Measurements from ENCODE around the gene PARN. TPM values are rescaled to one million over a fixed set of nuclear protein-coding genes. Genes with fewer than 3 reads are reported as not detected.

Gene PARN
- total RNA-seq, 1 experiment from 2014 or later: 37.7 TPM

DNA sequence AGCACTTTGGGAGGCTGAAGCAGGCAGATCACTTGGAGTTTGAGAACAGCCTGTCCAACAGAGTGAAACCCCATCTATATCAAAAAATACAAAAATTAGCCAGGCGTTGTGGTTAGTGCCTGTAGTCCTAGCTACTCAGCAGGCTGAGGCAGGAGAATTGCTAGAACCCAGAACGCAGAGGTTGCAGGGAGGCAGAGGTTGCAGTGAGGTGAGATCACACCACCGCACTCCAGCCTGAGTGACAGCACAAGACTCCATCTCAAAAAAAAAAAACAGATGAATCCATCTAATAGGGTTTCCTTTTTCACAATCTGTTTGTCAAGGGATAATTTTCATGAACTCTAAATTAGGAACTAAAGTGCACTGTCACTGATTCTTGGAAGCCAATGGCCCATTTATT lies 99.0 kb downstream of the PARN start (continued):
- TF ChIP-seq, protein P1, sequence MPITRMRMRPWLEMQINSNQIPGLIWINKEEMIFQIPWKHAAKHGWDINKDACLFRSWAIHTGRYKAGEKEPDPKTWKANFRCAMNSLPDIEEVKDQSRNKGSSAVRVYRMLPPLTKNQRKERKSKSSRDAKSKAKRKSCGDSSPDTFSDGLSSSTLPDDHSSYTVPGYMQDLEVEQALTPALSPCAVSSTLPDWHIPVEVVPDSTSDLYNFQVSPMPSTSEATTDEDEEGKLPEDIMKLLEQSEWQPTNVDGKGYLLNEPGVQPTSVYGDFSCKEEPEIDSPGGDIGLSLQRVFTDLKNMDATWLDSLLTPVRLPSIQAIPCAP (CRISPR knock-in tag; IDR thresholded peaks at IDR 0.05): no peak
- TF ChIP-seq HMGXB4 (CRISPR knock-in tag; IDR thresholded peaks at IDR 0.05): no peak

DNA sequence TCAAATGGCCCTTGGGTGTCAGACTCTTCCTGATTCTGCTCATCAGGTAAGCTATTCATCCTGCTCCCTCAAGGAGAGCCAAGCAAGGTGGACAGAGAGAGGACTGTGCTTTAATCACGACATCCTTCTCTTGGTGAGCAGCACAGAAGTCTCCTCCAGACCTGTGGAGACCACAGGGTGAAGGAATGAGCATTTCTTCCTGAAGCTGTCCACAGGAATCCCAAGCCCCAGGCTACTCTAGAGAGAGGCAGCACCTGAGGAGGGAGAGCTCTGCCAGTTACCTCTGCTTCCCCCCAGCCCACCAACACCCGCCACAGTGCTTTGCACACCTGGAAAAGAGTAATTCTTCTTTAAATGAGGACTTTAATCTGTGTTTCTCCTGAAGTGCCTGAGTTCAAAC lies 100.0 kb downstream of the PARN start:
- TF ChIP-seq OVOL2 (CRISPR knock-in tag; IDR thresholded peaks at IDR 0.05; ENCODE audit: borderline replicate concordance): no peak
- no peak for DNase-seq (ENCODE audit: low spot score)
- no peak overlapping the region for H3K27ac Mint-ChIP-seq
- H3K4me1 Mint-ChIP-seq: peaks cover 29% of the 10 kb centered on the region
- no peak for ATAC-seq
- peaks cover 6% of the 10 kb centered on the region for H3K9me3 Mint-ChIP-seq
- POLR2A ChIA-PET: no interaction called here
- CTCF ChIA-PET: interaction anchor here (0.8 to 4.1 kb wide), 3 partner anchors 124 to 230 kb away, joined by 3 to 35 read pairs (median 16); no protein-coding TSS in a partner anchor
- H3K4me3 Mint-ChIP-seq: no peak overlapping the region
- H3K36me3 Mint-ChIP-seq: peaks cover 16% of the 10 kb centered on the region
- no peaks in the 10 kb centered on the region; the same call in 1 of the 2 replicates for H3K27me3 Mint-ChIP-seq (ENCODE audit: low read depth)

DNA sequence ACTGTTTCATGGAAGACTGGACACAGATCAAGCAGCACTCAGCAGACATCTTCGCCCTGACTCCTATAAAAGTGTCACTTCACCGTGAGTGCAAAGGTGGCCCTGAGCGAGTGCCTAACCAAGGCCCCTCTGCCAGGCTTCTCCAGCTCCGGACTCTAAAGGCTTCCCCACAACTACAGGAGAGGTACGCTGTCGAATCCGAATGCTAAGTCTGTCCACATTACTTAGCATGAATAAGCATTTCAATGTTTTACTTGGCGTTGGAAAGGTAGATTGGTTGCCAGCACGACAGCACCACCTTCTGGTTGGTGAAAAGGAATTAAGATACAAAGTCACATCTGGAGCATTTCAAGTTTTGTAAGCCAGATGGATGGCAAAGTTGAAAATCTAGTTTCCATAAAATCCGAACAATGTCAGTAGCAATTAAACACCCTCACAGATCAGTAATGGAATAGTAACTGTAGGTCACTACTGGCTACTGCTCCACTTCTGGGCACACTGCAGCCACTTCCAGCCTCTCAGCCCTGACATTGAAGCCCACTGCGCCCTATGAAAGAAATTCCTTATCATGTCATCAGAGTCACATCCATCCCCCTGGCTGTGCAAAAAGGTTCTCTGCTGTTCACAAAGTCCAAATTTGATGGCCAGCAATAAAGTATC lies 100.9 kb downstream of the PARN start:
- Mint-ChIP-seq H3K27ac (peak overlapping the region; percentile 45), H3K36me3 (peaks cover 15% of the 10 kb centered on the region), H3K9me3 (peaks cover 6% of the 10 kb centered on the region), H3K4me3 (peak overlapping the region; percentile 33), H3K4me1 (peaks cover 37% of the 10 kb centered on the region), H3K27me3 (ENCODE audit: low read depth) (no peaks in the 10 kb centered on the region; the same call in 1 of the 2 replicates)
- peak; percentile 85 for ATAC-seq
- POLR2A ChIA-PET: no interaction called here
- CTCF ChIA-PET: interaction anchor here (0.5 to 4.1 kb wide), 16 partner anchors 8 to 279 kb away, joined by 3 to 35 read pairs (median 3); no protein-coding TSS in a partner anchor
- DNase-seq (ENCODE audit: low spot score): peak; percentile 72
- TF ChIP-seq ARID4B (CRISPR knock-in tag; IDR thresholded peaks at IDR 0.05; ENCODE audit: borderline replicate concordance): no peak
- TF ChIP-seq TP53 (CRISPR knock-in tag; IDR thresholded peaks at IDR 0.05): no peak
- TF ChIP-seq ETV6 (CRISPR knock-in tag; IDR thresholded peaks at IDR 0.05): no peak
- no peak for TF ChIP-seq AFF4 (CRISPR knock-in tag; IDR thresholded peaks at IDR 0.05; ENCODE audit: borderline replicate concordance)
- TF ChIP-seq, protein P2, sequence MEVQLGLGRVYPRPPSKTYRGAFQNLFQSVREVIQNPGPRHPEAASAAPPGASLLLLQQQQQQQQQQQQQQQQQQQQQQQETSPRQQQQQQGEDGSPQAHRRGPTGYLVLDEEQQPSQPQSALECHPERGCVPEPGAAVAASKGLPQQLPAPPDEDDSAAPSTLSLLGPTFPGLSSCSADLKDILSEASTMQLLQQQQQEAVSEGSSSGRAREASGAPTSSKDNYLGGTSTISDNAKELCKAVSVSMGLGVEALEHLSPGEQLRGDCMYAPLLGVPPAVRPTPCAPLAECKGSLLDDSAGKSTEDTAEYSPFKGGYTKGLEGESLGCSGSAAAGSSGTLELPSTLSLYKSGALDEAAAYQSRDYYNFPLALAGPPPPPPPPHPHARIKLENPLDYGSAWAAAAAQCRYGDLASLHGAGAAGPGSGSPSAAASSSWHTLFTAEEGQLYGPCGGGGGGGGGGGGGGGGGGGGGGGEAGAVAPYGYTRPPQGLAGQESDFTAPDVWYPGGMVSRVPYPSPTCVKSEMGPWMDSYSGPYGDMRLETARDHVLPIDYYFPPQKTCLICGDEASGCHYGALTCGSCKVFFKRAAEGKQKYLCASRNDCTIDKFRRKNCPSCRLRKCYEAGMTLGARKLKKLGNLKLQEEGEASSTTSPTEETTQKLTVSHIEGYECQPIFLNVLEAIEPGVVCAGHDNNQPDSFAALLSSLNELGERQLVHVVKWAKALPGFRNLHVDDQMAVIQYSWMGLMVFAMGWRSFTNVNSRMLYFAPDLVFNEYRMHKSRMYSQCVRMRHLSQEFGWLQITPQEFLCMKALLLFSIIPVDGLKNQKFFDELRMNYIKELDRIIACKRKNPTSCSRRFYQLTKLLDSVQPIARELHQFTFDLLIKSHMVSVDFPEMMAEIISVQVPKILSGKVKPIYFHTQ (CRISPR knock-in tag; IDR thresholded peaks at IDR 0.05): no peak
- no peak for TF ChIP-seq FOXJ3 (CRISPR knock-in tag; IDR thresholded peaks at IDR 0.05; ENCODE audit: borderline replicate concordance)
- TF ChIP-seq, protein P3, sequence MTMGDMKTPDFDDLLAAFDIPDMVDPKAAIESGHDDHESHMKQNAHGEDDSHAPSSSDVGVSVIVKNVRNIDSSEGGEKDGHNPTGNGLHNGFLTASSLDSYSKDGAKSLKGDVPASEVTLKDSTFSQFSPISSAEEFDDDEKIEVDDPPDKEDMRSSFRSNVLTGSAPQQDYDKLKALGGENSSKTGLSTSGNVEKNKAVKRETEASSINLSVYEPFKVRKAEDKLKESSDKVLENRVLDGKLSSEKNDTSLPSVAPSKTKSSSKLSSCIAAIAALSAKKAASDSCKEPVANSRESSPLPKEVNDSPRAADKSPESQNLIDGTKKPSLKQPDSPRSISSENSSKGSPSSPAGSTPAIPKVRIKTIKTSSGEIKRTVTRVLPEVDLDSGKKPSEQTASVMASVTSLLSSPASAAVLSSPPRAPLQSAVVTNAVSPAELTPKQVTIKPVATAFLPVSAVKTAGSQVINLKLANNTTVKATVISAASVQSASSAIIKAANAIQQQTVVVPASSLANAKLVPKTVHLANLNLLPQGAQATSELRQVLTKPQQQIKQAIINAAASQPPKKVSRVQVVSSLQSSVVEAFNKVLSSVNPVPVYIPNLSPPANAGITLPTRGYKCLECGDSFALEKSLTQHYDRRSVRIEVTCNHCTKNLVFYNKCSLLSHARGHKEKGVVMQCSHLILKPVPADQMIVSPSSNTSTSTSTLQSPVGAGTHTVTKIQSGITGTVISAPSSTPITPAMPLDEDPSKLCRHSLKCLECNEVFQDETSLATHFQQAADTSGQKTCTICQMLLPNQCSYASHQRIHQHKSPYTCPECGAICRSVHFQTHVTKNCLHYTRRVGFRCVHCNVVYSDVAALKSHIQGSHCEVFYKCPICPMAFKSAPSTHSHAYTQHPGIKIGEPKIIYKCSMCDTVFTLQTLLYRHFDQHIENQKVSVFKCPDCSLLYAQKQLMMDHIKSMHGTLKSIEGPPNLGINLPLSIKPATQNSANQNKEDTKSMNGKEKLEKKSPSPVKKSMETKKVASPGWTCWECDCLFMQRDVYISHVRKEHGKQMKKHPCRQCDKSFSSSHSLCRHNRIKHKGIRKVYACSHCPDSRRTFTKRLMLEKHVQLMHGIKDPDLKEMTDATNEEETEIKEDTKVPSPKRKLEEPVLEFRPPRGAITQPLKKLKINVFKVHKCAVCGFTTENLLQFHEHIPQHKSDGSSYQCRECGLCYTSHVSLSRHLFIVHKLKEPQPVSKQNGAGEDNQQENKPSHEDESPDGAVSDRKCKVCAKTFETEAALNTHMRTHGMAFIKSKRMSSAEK (CRISPR knock-in tag; IDR thresholded peaks at IDR 0.05; ENCODE audit: borderline replicate concordance): no peak
- no peak for TF ChIP-seq PRRX2 (CRISPR knock-in tag; IDR thresholded peaks at IDR 0.05)
- TF ChIP-seq GABPB1 (CRISPR knock-in tag; IDR thresholded peaks at IDR 0.05): peak; percentile 55; the same call in 1 of the 2 replicates

All from WTC11 (cell line).